NT2/D1 (cell line): ENCODE measurements around the gene IRF2.

ENCODE experiments used
- SUZ12 ChIP-seq: IDR thresholded peaks from 2 replicates; pipeline ENCODE4 v1.6.1; 2011; ENCODE audit not compliant: insufficient read length, insufficient read depth; ENCODE audit errors: extremely low read depth
- YY1 ChIP-seq: IDR thresholded peaks from 2 replicates; pipeline ENCODE4 v1.6.1; 2011; ENCODE audit not compliant: insufficient read length, insufficient read depth
- ZNF274 ChIP-seq: IDR thresholded peaks from 2 replicates; pipeline ENCODE4 v1.6.1; 2011; ENCODE audit warnings: mild to moderate bottlenecking, low read depth, low read length

GRCh38 chr4:184450045-184450444 lies 24.3 kb downstream of the IRF2 start:
- TF ChIP-seq YY1 (no peak), ZNF274 (no peak), SUZ12 (no peak)
